ENCODE data around the gene CRYBB1. TPM values are rescaled to one million over a fixed set of nuclear protein-coding genes. Genes with fewer than 3 reads are reported as not detected.

CRYBB1 gene
- total RNA-seq, 1 donor from 2014 or later: 0.55 TPM

GRCh38 chr22:26621663-26622062 lies 3.8 kb upstream of the CRYBB1 start, which contains the start of gene CRYBA4:
CRYBA4 (plus strand) TSS chr22:26621963; CDS start chr22:26622597, 634 bp downstream.
- ATAC-seq (no peak), DNase-seq (no peak)
- TF ChIP-seq, protein P1, sequence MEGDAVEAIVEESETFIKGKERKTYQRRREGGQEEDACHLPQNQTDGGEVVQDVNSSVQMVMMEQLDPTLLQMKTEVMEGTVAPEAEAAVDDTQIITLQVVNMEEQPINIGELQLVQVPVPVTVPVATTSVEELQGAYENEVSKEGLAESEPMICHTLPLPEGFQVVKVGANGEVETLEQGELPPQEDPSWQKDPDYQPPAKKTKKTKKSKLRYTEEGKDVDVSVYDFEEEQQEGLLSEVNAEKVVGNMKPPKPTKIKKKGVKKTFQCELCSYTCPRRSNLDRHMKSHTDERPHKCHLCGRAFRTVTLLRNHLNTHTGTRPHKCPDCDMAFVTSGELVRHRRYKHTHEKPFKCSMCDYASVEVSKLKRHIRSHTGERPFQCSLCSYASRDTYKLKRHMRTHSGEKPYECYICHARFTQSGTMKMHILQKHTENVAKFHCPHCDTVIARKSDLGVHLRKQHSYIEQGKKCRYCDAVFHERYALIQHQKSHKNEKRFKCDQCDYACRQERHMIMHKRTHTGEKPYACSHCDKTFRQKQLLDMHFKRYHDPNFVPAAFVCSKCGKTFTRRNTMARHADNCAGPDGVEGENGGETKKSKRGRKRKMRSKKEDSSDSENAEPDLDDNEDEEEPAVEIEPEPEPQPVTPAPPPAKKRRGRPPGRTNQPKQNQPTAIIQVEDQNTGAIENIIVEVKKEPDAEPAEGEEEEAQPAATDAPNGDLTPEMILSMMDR (IDR thresholded peaks at IDR 0.05): no peak
- Histone ChIP-seq H3K36me3 (no peaks in the 10 kb centered on the region), H3K9me3 (no peaks in the 10 kb centered on the region), H3K4me3 (no peak within 1 kb of the TSS), H3K27ac (no peak within 1 kb of the TSS), H3K4me1 (no peaks in the 10 kb centered on the region), H3K27me3 (no peaks in the 10 kb centered on the region)
- intact Hi-C loops (cut with DNase I): no loop called here

DNA sequence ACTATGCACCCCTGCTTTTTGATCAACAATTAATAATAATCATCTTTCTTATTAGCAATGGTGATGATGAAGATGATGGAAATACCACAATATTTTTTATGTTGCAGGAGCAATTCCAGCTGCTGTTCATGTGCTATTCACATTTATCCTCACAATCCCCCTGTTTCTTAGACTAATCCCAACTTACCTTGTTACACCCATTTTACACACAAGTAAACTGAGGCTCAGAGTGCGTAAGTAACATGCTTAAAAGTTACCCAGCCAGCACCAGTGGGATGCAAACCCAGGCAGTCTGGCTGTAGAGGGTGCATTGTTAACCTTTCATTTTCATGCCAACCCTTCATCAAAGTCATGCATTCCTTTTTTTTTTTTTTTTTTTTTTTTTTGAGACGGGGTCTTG lies 2.4 kb upstream of the CRYBB1 start:
- H3K9me3 ChIP-seq: no peaks in the 10 kb centered on the region
- TF ChIP-seq, protein P1 (IDR thresholded peaks at IDR 0.05): no peak
- H3K4me3 ChIP-seq: no peak overlapping the region
- DNase-seq (no peak), ATAC-seq (no peak)
- H3K27ac ChIP-seq: no peak overlapping the region
- intact Hi-C loops (cut with DNase I): no loop called here
- H3K4me1 ChIP-seq: peaks cover 1% of the 10 kb centered on the region
- H3K27me3 ChIP-seq: no peaks in the 10 kb centered on the region
- no peaks in the 10 kb centered on the region for H3K36me3 ChIP-seq

DNA sequence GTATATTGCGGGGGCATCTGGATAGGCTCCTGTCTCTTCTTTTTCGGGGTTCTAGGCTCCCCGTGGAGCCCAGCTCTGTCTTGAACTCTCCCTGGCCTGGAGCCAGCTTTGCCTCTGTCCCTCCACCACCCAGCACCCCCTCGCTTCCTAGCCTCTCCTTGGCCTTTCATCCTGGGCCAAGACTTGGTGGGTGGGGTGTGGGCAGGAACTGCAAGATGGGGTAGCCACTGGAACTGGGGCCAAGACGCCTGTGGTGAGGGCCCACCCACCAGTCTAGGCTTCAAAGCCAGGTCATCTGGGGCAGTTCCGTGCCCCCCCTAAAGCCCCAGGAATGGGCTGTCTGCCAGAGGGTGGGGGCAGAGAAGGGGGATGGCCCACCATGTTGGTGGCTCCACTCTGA lies 1.7 kb upstream of the CRYBB1 start:
- Histone ChIP-seq H3K9me3 (no peaks in the 10 kb centered on the region), H3K36me3 (no peaks in the 10 kb centered on the region), H3K4me3 (no peak overlapping the region), H3K4me1 (peaks cover 2% of the 10 kb centered on the region), H3K27me3 (no peaks in the 10 kb centered on the region), H3K27ac (no peak overlapping the region)
- TF ChIP-seq, protein P1 (IDR thresholded peaks at IDR 0.05): no peak
- DNase-seq: no peak
- intact Hi-C loops (cut with DNase I): no loop called here
- ATAC-seq: peak; percentile 45

DNA sequence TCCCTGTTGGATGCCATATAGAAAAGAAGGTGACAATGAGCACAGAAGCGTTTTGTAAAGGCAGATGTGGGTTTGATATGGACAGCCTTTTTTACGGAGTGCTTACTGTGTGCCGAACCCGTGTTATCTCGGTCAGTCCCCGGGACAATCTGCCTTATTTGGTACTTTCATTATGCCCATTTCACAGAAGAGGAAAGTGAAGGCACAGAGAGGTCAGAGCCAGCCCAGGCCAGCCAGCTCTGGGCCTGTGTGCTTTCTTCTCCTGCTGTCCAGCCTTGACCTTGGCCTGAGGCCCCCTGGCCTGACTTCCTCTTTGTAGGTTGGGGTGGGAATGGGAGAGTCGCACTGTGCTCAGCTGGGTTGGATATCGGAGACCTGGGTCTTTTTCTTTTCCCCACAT lies 628 bp upstream of the CRYBB1 start:
- no peak overlapping the region for H3K4me3 ChIP-seq
- H3K36me3 ChIP-seq: no peaks in the 10 kb centered on the region
- DNase-seq (no peak), ATAC-seq (no peak)
- TF ChIP-seq, protein P1 (IDR thresholded peaks at IDR 0.05): no peak
- H3K27ac ChIP-seq: no peak overlapping the region
- H3K27me3 ChIP-seq: no peaks in the 10 kb centered on the region
- no peaks in the 10 kb centered on the region for H3K9me3 ChIP-seq
- H3K4me1 ChIP-seq: peaks cover 2% of the 10 kb centered on the region
- intact Hi-C loops (cut with DNase I): no loop called here

DNA sequence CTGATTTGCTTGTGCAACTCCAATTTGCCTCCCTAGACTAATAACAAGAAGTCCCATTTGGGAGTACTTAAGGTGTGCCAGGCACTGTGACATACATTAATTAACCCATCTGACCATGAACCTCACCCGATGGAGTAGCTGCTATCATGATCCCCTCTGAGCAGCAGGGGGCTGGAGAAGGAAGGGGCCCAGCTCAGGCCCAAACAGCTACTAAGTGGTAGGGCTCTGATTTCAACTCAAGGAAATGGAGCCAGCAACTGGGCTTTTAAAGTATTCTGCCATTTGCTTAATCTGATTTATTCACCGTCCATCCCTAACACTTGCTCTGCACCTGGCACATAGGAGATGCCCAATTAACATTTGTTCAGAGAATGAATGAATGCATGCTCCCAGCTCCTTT lies 1.2 kb downstream of the CRYBB1 start:
- H3K4me1 ChIP-seq: peaks cover 2% of the 10 kb centered on the region
- no peak for DNase-seq
- no peaks in the 10 kb centered on the region for H3K36me3 ChIP-seq
- H3K9me3 ChIP-seq: no peaks in the 10 kb centered on the region
- H3K4me3 ChIP-seq: no peak overlapping the region
- H3K27ac ChIP-seq: no peak overlapping the region
- no peaks in the 10 kb centered on the region for H3K27me3 ChIP-seq
- intact Hi-C loops (cut with DNase I): no loop called here
- TF ChIP-seq, protein P1 (IDR thresholded peaks at IDR 0.05): no peak
- ATAC-seq: no peak

DNA sequence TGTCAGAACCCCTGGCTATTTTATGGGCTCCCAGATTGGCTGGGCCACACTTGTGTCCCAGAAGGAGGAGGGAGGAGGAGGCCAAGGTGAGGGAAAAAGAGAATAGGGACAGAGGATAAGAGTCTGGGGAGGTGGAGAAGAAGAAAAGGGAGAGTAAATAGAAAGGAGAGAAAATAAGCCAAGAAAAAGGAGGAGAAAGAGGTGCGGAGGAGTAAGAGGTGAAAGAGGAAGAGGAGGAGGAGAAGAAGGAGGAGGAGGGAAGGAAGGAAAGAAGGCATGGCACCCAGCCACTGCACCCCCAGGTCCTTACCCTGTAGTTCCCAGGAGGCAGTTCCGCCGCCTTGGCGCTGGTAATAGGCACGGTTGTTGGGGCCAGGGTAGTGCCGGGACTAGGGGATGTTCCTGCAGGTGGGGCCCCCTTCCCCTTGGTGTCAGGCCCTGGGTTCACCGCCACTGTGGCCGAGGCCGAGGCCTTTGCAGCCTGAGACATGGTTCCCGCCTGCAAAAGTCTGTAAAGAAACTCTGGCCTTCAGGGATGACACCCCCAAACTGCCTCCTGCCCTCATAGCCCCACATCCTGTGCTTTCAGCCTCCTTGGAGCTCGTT lies 1.9 kb downstream of the CRYBB1 start:
- TF ChIP-seq, protein P1 (IDR thresholded peaks at IDR 0.05): no peak
- ATAC-seq (no peak), DNase-seq (no peak)
- H3K27me3 ChIP-seq: no peaks in the 10 kb centered on the region
- intact Hi-C loops (cut with DNase I): no loop called here
- H3K4me1 ChIP-seq: peaks cover 2% of the 10 kb centered on the region
- no peak overlapping the region for H3K4me3 ChIP-seq
- H3K9me3 ChIP-seq: no peaks in the 10 kb centered on the region
- H3K36me3 ChIP-seq: no peaks in the 10 kb centered on the region
- no peak overlapping the region for H3K27ac ChIP-seq
